ENCODE results near the gene SIGLECL1.

- TF ChIP-seq UBTF (IDR thresholded peaks at IDR 0.05; ENCODE audit: borderline replicate concordance in 1 of 2, low read depth in 2 of 2, low read length in 2 of 2): no peak
- TF ChIP-seq PHF20 (IDR thresholded peaks at IDR 0.05; ENCODE audit: partially characterized antibody): no peak
- no peak for TF ChIP-seq JUNB (CRISPR knock-in tag; conservative IDR thresholded peaks at IDR 0.05)
- TF ChIP-seq DPF2 (IDR thresholded peaks at IDR 0.05): no peak
These were observed 38.8 kb downstream of the SIGLECL1 start for GRCh38 chr19:51289635-51290034.
